ENCODE measurements around the gene ZFP30. TPM values are rescaled to one million over a fixed set of nuclear protein-coding genes. Genes with fewer than 3 reads are reported as not detected.
A peak's percentile ranks its signal among the peaks of the same experiment; 100 is the strongest.

ZFP30 gene
- total RNA-seq: 10 to 100 TPM in 3 of 4 donors, 1 to 10 TPM in 1; 9.6 to 17.4 (median 14.9) TPM

- H3K4me1 ChIP-seq: peaks cover 0 to 40% (median 11%) of the 10 kb centered on the region in 3 donors
- no peaks in the 10 kb centered on the region for H3K9me3 ChIP-seq
- H3K27me3 ChIP-seq: no peaks in the 10 kb centered on the region
- ATAC-seq: peak; percentile 95
- peak within 1 kb of the TSS; percentile 68 to 95 (median 93) for H3K27ac ChIP-seq
- TF ChIP-seq EP300 (IDR thresholded peaks at IDR 0.05) (no peak), CTCF (IDR thresholded peaks at IDR 0.05) (no peak), POLR2A (IDR thresholded peaks at IDR 0.05) (peak; percentile 36 to 44), POLR2AphosphoS5 (IDR thresholded peaks at IDR 0.05) (peak; percentile 48)
- H3K36me3 ChIP-seq: no peaks in the 10 kb centered on the region
- peak within 1 kb of the TSS; percentile 45 to 73 for H3K4me3 ChIP-seq
- no CpG with 5 or more reads among the region's 34 CpGs for WGBS, 2 donors (ENCODE audit: low coverage in 1 of 2)
These were observed at the start of gene ZFP30 for GRCh38 chr19:37655301-37655688. Gene ZFP30 (minus strand): TSS chr19:37655465. CDS start chr19:37647822, 7,643 bp downstream.

DNA sequence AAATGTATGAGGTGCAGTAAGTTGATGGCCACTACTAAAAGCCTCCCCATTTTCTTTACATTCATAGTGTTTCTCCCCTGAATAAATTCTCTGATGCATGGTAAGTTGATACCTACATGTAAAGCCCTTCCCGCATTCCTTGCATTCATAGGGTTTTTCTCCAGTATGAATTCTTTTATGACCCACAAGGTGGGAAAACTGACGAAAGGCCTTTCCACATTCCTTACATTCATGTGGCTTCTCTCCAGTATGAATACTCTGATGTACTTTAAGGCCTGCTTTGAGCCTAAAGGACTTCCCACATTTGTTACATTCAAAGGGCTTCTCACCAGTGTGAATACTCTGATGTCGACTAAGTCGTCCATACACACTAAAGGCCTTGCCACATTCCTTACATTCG lies 43.8 kb upstream of the ZFP30 start:
- no peak overlapping the region for H3K4me3 ChIP-seq
- ATAC-seq: no peak
- WGBS, 2 donors (ENCODE audit: low coverage in 1 of 2): 93% methylated on average over 5 of the region's 5 CpGs

GRCh38 chr19:37698216-37698615 lies 43.0 kb upstream of the ZFP30 start:
- no peak for TF ChIP-seq POLR2AphosphoS5 (IDR thresholded peaks at IDR 0.05)
- no peak for TF ChIP-seq CTCF (IDR thresholded peaks at IDR 0.05)
- no peak for TF ChIP-seq EP300 (IDR thresholded peaks at IDR 0.05)
- TF ChIP-seq POLR2A (IDR thresholded peaks at IDR 0.05): no peak
- Histone ChIP-seq H3K4me1 (no peaks in the 10 kb centered on the region), H3K9me3 (peaks cover 0 to 16% (median 0%) of the 10 kb centered on the region in 3 donors), H3K36me3 (peaks cover 0 to 58% of the 10 kb centered on the region in 2 donors), H3K27me3 (no peaks in the 10 kb centered on the region), H3K4me3 (no peak overlapping the region), H3K27ac (no peak overlapping the region)
- ATAC-seq: no peak
- 91 to 95% methylated on average over 5 to 6 of the region's 6 CpGs for WGBS, 2 donors (ENCODE audit: low coverage in 1 of 2)

More for the DNA sequence above, 43.8 kb upstream of the ZFP30 start:
- Histone ChIP-seq H3K9me3 (peaks cover 0 to 16% (median 0%) of the 10 kb centered on the region in 3 donors), H3K27me3 (no peaks in the 10 kb centered on the region), H3K36me3 (peaks cover 0 to 65% of the 10 kb centered on the region in 2 donors), H3K27ac (no peak overlapping the region), H3K4me1 (no peaks in the 10 kb centered on the region)
- no peak for TF ChIP-seq CTCF (IDR thresholded peaks at IDR 0.05)
- no peak for TF ChIP-seq EP300 (IDR thresholded peaks at IDR 0.05)

- TF ChIP-seq POLR2A (IDR thresholded peaks at IDR 0.05): no peak
- TF ChIP-seq POLR2AphosphoS5 (IDR thresholded peaks at IDR 0.05): no peak
- TF ChIP-seq CTCF (IDR thresholded peaks at IDR 0.05): no peak
- TF ChIP-seq EP300 (IDR thresholded peaks at IDR 0.05): no peak
- no peak for ATAC-seq
- H3K27ac ChIP-seq: no peak overlapping the region
- H3K9me3 ChIP-seq: peaks cover 0 to 16% (median 0%) of the 10 kb centered on the region in 3 donors
- H3K27me3 ChIP-seq: no peaks in the 10 kb centered on the region
- WGBS, 2 donors (ENCODE audit: low coverage in 1 of 2): 52 to 67% methylated on average over 2 of the region's 3 CpGs
- H3K4me3 ChIP-seq: no peak overlapping the region
- peaks cover 0 to 20% (median 0%) of the 10 kb centered on the region in 3 donors for H3K4me1 ChIP-seq
- H3K36me3 ChIP-seq: peaks cover 0 to 40% of the 10 kb centered on the region in 2 donors
These were observed 40.1 kb upstream of the ZFP30 start for GRCh38 chr19:37695144-37695899.
